ENCODE measurements around the gene UBXN4.

DNA sequence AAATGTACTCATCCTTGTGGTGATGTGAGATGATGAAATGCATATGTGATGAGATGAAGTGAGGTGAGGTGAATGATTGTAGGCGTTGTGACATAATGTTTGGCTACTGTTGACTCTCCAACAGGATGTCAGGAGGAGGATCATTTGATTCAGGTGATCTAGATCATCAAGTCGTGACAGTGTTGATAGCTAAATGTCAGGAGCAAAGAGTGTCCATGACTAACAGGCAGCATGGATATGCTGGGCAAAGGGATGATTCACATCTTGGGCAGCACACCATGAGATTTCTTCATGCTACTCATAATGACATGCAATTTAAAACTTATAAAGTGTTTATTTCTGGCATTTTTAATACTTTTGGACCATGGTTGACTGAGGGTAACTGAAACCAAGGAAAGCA is 40.2 kb upstream of the UBXN4 start:
- TF ChIP-seq EZH2 (IDR thresholded peaks at IDR 0.05; ENCODE audit: low read length, missing control alignments): no peak
- TF ChIP-seq, protein P1, sequence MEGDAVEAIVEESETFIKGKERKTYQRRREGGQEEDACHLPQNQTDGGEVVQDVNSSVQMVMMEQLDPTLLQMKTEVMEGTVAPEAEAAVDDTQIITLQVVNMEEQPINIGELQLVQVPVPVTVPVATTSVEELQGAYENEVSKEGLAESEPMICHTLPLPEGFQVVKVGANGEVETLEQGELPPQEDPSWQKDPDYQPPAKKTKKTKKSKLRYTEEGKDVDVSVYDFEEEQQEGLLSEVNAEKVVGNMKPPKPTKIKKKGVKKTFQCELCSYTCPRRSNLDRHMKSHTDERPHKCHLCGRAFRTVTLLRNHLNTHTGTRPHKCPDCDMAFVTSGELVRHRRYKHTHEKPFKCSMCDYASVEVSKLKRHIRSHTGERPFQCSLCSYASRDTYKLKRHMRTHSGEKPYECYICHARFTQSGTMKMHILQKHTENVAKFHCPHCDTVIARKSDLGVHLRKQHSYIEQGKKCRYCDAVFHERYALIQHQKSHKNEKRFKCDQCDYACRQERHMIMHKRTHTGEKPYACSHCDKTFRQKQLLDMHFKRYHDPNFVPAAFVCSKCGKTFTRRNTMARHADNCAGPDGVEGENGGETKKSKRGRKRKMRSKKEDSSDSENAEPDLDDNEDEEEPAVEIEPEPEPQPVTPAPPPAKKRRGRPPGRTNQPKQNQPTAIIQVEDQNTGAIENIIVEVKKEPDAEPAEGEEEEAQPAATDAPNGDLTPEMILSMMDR (conservative IDR thresholded peaks at IDR 0.05 in 1 of 2, IDR thresholded peaks at IDR 0.05 in 1 of 2; ENCODE audit: low read depth in 1 of 2, low read length in 2 of 2): no peak
